Panc1 (cell line): Measurements from ENCODE around the gene RASL10A. TPM values are rescaled to one million over a fixed set of nuclear protein-coding genes. Genes with fewer than 3 reads are reported as not detected.

ENCODE experiments used
- ATAC-seq: fragments of 200-7000 bp; cut with Tn5 transposase; 2 replicates; pipeline ENCODE4 v1.9.1; 2020; ENCODE audit warnings: mild to moderate bottlenecking, moderate library complexity
- BruUV-seq: library from RNA; stranded (reverse); fragments of 400-500 nt; replicated peaks from 2 replicates; lab custom pipeline; 2021; lab: Mats Ljungman, UMichigan
- CTCF ChIA-PET: fragments of 300-600 bp; sonication (Branson Sonifier 250); formaldehyde crosslinking; loops from one replicate; lab custom pipeline; 2022; ENCODE audit warnings: antibody characterized with exemption; lab: Charles Lee
- POLR2A ChIA-PET: fragments of 300-600 bp; sonication (Branson Sonifier 250); formaldehyde crosslinking; loops from one replicate; lab custom pipeline; 2022; ENCODE audit warnings: antibody characterized with exemption; lab: Charles Lee
- DNase-seq: peaks from one replicate; pipeline ENCODE4 v3.0.0-alpha.2; 2010; ENCODE audit warnings: low read depth, low spot score
- H3K27ac ChIP-seq: 2 replicates; pipeline ENCODE4 v1.5.1; 2011; ENCODE audit warnings: mild to moderate bottlenecking, low read length, inconsistent platforms
- H3K27me3 ChIP-seq: fragments of 200-500 bp; sonication (Bioruptor generic); 2 replicates; pipeline ENCODE4 v1.6.0; 2014; ENCODE audit warnings: low read length, inconsistent platforms; ENCODE audit not compliant: control insufficient read depth, insufficient read depth
- H3K36me3 ChIP-seq: fragments of 200-500 bp; sonication (Bioruptor generic); 2 replicates; pipeline ENCODE4 v1.5.1; 2014; ENCODE audit warnings: inconsistent platforms, mild to moderate bottlenecking, low read length, moderate library complexity; ENCODE audit not compliant: control insufficient read depth, insufficient read depth
- H3K4me1 ChIP-seq: 2 replicates; pipeline ENCODE4 v1.5.1; 2011; ENCODE audit warnings: inconsistent platforms, mild to moderate bottlenecking, low read length, moderate library complexity; ENCODE audit not compliant: control insufficient read depth, insufficient read depth
- H3K4me3 ChIP-seq, 2 experiments: 2 replicates each; pipeline ENCODE4 v1.5.1; 2011 to 2012; ENCODE audit warnings: low read depth in 2 of 2, low read length in 2 of 2, mild to moderate bottlenecking in 2 of 2, inconsistent platforms in 1 of 2, moderate library complexity in 1 of 2
- H3K9me3 ChIP-seq: fragments of 200-500 bp; sonication (Bioruptor generic); 2 replicates; pipeline ENCODE4 v1.5.1; 2014; ENCODE audit warnings: low read depth, mild to moderate bottlenecking, inconsistent platforms, low read length, moderate library complexity; ENCODE audit not compliant: control insufficient read depth, insufficient read depth
- POLR2AphosphoS5 ChIP-seq: IDR thresholded peaks from 2 replicates; pipeline ENCODE4 v1.6.1; 2012; ENCODE audit warnings: mild to moderate bottlenecking, low read depth, low read length, moderate library complexity
- SIN3A ChIP-seq: IDR thresholded peaks from 2 replicates; pipeline ENCODE4 v1.6.1; 2012; ENCODE audit warnings: low read depth, mild to moderate bottlenecking, low read length, moderate library complexity, borderline replicate concordance; ENCODE audit not compliant: insufficient read depth
- TCF7L2 ChIP-seq: IDR thresholded peaks from 2 replicates; pipeline ENCODE4 v1.6.1; 2011; ENCODE audit warnings: mild to moderate bottlenecking, low read depth, low read length, inconsistent platforms
- in situ Hi-C: cut with HindIII; loops from 2 replicates; pipeline ENCODE4 v1.10.0; 2016; ENCODE audit warnings: low sequenced_read_pairs, low pct_unique_long_range_greater_than_20kb
- intact Hi-C: fragments of 100-400 bp; cut with micrococcal nuclease; formaldehyde crosslinking; loops from one replicate; pipeline ENCODE4 v1.10.0; 2022; ENCODE audit not compliant: unreplicated experiment
- total RNA-seq: library from RNA; stranded (reverse); gene quantifications from one replicate; pipeline ENCODE4 v1.2.1, GENCODE V29; 2021; ENCODE audit not compliant: unreplicated experiment
- TF ChIP-seq, protein P1 (sequence below): fragments of 450-650 bp; IDR thresholded peaks from 2 replicates; pipeline ENCODE4 v1.5.1; 2017; ENCODE audit warnings: mild to moderate bottlenecking
- TF ChIP-seq, protein P2 (sequence below), 2 experiments: IDR thresholded peaks; 2 replicates each; pipeline ENCODE4 v1.6.1; 2011 to 2012; ENCODE audit warnings: low read depth in 2 of 2, control low read depth in 1 of 2, low read length in 1 of 2, mild to moderate bottlenecking in 1 of 2, moderate library complexity in 1 of 2; ENCODE audit not compliant: insufficient read depth in 1 of 2

Gene RASL10A
- total RNA-seq, 1 experiment from 2014 or later, result 2.6 TPM

DNA sequence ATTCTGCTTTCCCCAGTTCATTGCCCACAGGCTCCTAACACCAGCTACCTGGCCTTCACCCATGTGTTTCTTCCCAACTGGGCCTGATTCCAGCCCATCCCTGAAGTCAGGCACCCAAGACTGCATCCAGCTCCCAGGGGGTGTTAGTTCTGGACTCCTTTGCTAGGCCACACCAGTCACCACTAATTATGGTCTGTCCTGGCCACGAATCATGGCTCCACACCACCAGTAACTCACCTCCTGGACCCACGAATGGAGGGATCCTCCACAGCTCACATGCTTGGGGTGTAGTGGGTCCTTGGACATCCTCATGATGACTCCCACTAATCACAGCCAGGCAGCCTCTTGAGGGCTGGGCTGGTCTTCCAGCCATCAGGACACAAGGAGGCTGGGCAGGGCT, 3.6 kb upstream of the RASL10A start:
- no peak for DNase-seq
- intact Hi-C loops (no loop called here), in situ Hi-C loops (no loop called here)
- TF ChIP-seq, protein P1, sequence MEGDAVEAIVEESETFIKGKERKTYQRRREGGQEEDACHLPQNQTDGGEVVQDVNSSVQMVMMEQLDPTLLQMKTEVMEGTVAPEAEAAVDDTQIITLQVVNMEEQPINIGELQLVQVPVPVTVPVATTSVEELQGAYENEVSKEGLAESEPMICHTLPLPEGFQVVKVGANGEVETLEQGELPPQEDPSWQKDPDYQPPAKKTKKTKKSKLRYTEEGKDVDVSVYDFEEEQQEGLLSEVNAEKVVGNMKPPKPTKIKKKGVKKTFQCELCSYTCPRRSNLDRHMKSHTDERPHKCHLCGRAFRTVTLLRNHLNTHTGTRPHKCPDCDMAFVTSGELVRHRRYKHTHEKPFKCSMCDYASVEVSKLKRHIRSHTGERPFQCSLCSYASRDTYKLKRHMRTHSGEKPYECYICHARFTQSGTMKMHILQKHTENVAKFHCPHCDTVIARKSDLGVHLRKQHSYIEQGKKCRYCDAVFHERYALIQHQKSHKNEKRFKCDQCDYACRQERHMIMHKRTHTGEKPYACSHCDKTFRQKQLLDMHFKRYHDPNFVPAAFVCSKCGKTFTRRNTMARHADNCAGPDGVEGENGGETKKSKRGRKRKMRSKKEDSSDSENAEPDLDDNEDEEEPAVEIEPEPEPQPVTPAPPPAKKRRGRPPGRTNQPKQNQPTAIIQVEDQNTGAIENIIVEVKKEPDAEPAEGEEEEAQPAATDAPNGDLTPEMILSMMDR, result no peak
- TF ChIP-seq SIN3A (no peak), POLR2AphosphoS5 (no peak), TCF7L2 (no peak)
- TF ChIP-seq, protein P2, sequence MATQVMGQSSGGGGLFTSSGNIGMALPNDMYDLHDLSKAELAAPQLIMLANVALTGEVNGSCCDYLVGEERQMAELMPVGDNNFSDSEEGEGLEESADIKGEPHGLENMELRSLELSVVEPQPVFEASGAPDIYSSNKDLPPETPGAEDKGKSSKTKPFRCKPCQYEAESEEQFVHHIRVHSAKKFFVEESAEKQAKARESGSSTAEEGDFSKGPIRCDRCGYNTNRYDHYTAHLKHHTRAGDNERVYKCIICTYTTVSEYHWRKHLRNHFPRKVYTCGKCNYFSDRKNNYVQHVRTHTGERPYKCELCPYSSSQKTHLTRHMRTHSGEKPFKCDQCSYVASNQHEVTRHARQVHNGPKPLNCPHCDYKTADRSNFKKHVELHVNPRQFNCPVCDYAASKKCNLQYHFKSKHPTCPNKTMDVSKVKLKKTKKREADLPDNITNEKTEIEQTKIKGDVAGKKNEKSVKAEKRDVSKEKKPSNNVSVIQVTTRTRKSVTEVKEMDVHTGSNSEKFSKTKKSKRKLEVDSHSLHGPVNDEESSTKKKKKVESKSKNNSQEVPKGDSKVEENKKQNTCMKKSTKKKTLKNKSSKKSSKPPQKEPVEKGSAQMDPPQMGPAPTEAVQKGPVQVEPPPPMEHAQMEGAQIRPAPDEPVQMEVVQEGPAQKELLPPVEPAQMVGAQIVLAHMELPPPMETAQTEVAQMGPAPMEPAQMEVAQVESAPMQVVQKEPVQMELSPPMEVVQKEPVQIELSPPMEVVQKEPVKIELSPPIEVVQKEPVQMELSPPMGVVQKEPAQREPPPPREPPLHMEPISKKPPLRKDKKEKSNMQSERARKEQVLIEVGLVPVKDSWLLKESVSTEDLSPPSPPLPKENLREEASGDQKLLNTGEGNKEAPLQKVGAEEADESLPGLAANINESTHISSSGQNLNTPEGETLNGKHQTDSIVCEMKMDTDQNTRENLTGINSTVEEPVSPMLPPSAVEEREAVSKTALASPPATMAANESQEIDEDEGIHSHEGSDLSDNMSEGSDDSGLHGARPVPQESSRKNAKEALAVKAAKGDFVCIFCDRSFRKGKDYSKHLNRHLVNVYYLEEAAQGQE (IDR thresholded peaks at IDR 0.05; ENCODE audit: insufficient read depth in 1 of 2, low read depth in 2 of 2, low read length in 1 of 2), result no peak
- no peaks in the 10 kb centered on the region for H3K4me1 ChIP-seq
- no peaks in the 10 kb centered on the region for H3K27me3 ChIP-seq
- no peak overlapping the region for H3K4me3 ChIP-seq
- ATAC-seq, result no peak
- no peaks in the 10 kb centered on the region for H3K36me3 ChIP-seq
- H3K27ac ChIP-seq, result no peak overlapping the region
- ChIA-PET CTCF (no interaction called here), POLR2A (no interaction called here)
- BruUV-seq, result no TSS peak
- no peaks in the 10 kb centered on the region for H3K9me3 ChIP-seq

DNA sequence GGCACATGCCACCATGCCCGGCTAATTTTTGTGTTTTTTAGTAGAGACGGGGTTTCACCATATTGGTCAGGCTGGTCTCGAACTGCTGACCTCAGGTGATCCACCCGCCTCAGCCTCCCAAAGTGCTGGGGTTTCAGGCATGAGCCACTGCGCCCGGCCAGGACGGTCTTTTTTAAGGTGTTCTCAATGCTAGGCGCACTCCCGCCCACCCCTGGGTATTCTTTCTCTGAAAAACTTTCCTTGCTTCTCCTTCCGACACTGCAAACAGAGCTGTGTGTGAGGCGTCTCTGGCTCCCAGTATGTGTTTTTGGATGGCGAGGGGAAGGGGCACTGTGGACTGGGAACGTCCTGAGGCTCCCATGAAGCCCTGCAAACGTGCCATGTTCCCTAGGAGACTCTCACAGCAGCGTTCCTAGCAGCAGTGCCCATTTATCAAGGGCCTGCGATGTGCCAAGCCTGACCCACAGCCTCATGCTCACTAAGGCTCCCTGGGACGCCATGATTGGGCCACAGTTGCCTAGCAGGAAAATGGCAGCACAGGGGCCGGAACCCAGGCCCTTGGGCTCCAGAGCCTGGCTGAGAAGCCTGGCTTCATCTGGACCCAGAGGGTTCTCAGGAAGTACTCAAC, 2.4 kb upstream of the RASL10A start:
- Histone ChIP-seq H3K9me3 (no peaks in the 10 kb centered on the region), H3K27me3 (no peaks in the 10 kb centered on the region), H3K4me3 (no peak overlapping the region), H3K36me3 (no peaks in the 10 kb centered on the region), H3K27ac (no peak overlapping the region), H3K4me1 (no peaks in the 10 kb centered on the region)
- DNase-seq, result no peak
- no peak for ATAC-seq
- no TSS peak for BruUV-seq
- in situ Hi-C loops (no loop called here), intact Hi-C loops (no loop called here)
- ChIA-PET CTCF (no interaction called here), POLR2A (no interaction called here)
- no peak for TF ChIP-seq SIN3A
- TF ChIP-seq, protein P2 (IDR thresholded peaks at IDR 0.05; ENCODE audit: insufficient read depth in 1 of 2, low read depth in 2 of 2, low read length in 1 of 2), result no peak
- no peak for TF ChIP-seq TCF7L2
- TF ChIP-seq POLR2AphosphoS5, result no peak
- TF ChIP-seq, protein P1, result no peak
